Activated naive CD8-positive, alpha-beta T cell (primary cell): ENCODE results near the gene LRP5.

Experiments
- H3K27ac Mint-ChIP-seq: one replicate; pipeline ENCODE4 v1.8.0; 2021; ENCODE audit warnings: mixed read lengths
- H3K27me3 Mint-ChIP-seq: one replicate; pipeline ENCODE4 v1.8.0; 2021; ENCODE audit warnings: mixed read lengths
- H3K36me3 Mint-ChIP-seq: one replicate; pipeline ENCODE4 v1.8.0; 2021; ENCODE audit warnings: mixed read lengths
- H3K4me1 Mint-ChIP-seq: one replicate; pipeline ENCODE4 v1.8.0; 2021; ENCODE audit warnings: low read depth, mixed read lengths
- H3K4me3 Mint-ChIP-seq: one replicate; pipeline ENCODE4 v1.8.0; 2021; ENCODE audit warnings: mild to moderate bottlenecking, mixed read lengths
- H3K9me3 Mint-ChIP-seq: one replicate; pipeline ENCODE4 v1.8.0; 2021; ENCODE audit warnings: low read depth, mixed read lengths

Gene LRP5

GRCh38 chr11:68327586-68328370 is 15.4 kb downstream of the LRP5 start:
- Mint-ChIP-seq H3K27me3 (no peaks in the 10 kb centered on the region), H3K9me3 (no peaks in the 10 kb centered on the region), H3K36me3 (no peaks in the 10 kb centered on the region), H3K27ac (no peak overlapping the region), H3K4me1 (peaks cover 52% of the 10 kb centered on the region), H3K4me3 (peak overlapping the region; percentile 62)

- H3K27me3 Mint-ChIP-seq: no peaks in the 10 kb centered on the region
- peaks cover 58% of the 10 kb centered on the region for H3K4me1 Mint-ChIP-seq
- H3K9me3 Mint-ChIP-seq: no peaks in the 10 kb centered on the region
- no peak overlapping the region for H3K27ac Mint-ChIP-seq
- H3K4me3 Mint-ChIP-seq: peak overlapping the region; percentile 63
- no peaks in the 10 kb centered on the region for H3K36me3 Mint-ChIP-seq
Observed at GRCh38 chr11:68328374-68329091, 16.1 kb downstream of the LRP5 start.

- Mint-ChIP-seq H3K9me3 (no peaks in the 10 kb centered on the region), H3K4me1 (peaks cover 58% of the 10 kb centered on the region), H3K27me3 (no peaks in the 10 kb centered on the region), H3K36me3 (no peaks in the 10 kb centered on the region), H3K4me3 (no peak overlapping the region), H3K27ac (no peak overlapping the region)
Observed at GRCh38 chr11:68329536-68329935, 17.1 kb downstream of the LRP5 start.

GRCh38 chr11:68329978-68330699 is 17.7 kb downstream of the LRP5 start:
- Mint-ChIP-seq H3K27me3 (no peaks in the 10 kb centered on the region), H3K4me3 (no peak overlapping the region), H3K9me3 (no peaks in the 10 kb centered on the region), H3K36me3 (no peaks in the 10 kb centered on the region), H3K27ac (peak overlapping the region; percentile 28), H3K4me1 (peaks cover 58% of the 10 kb centered on the region)

GRCh38 chr11:68330700-68331337 is 18.4 kb downstream of the LRP5 start:
- Mint-ChIP-seq H3K9me3 (no peaks in the 10 kb centered on the region), H3K27me3 (no peaks in the 10 kb centered on the region), H3K27ac (no peak overlapping the region), H3K4me3 (peak overlapping the region; percentile 78), H3K36me3 (no peaks in the 10 kb centered on the region), H3K4me1 (peaks cover 62% of the 10 kb centered on the region)

DNA sequence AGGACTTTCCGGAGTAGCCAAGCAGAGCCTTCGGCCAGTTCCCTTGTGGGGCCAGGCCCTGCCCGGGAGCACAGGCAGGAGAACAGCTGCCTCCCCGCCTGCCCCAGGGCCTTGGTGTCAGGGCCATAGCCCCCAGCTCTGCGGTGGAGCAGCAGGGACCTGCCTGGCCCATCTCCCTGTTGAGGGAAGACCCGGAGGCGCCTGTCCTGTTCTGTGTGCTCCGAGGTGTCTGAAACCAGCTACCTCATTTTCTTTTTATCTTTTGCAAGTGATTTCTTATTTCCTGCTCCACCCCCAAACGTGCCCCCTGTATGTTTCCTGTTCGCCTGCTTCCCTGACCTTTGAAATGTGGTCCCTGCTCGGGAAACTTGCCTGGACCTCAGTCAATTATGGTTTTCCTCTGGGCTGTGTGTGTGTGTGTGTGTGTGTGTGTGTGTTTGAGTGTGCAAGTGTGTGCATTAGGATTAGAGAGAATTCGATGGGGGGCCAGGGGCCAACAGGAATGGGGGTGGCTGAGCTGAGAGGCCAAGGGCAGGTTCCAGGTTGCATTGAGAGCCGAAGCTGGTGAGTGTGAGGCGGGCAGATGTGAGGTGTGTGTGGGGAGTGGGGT is 19.1 kb downstream of the LRP5 start:
- H3K4me3 Mint-ChIP-seq: peak overlapping the region; percentile 78
- no peaks in the 10 kb centered on the region for H3K36me3 Mint-ChIP-seq
- H3K4me1 Mint-ChIP-seq: peaks cover 63% of the 10 kb centered on the region
- peak overlapping the region; percentile 88 for H3K27ac Mint-ChIP-seq
- no peaks in the 10 kb centered on the region for H3K9me3 Mint-ChIP-seq
- H3K27me3 Mint-ChIP-seq: no peaks in the 10 kb centered on the region

- Mint-ChIP-seq H3K36me3 (no peaks in the 10 kb centered on the region), H3K9me3 (no peaks in the 10 kb centered on the region), H3K4me1 (peaks cover 69% of the 10 kb centered on the region)
Observed at GRCh38 chr11:68332186-68332585, 19.8 kb downstream of the LRP5 start.

GRCh38 chr11:68333173-68333572 is 20.8 kb downstream of the LRP5 start:
- no peak overlapping the region for H3K27ac Mint-ChIP-seq
- H3K36me3 Mint-ChIP-seq: no peaks in the 10 kb centered on the region
- H3K27me3 Mint-ChIP-seq: no peaks in the 10 kb centered on the region
- no peaks in the 10 kb centered on the region for H3K9me3 Mint-ChIP-seq
- peaks cover 70% of the 10 kb centered on the region for H3K4me1 Mint-ChIP-seq
- no peak overlapping the region for H3K4me3 Mint-ChIP-seq

More at GRCh38 chr11:68332186-68332585, 19.8 kb downstream of the LRP5 start:
- Mint-ChIP-seq H3K4me3 (peak overlapping the region; percentile 35), H3K27me3 (no peaks in the 10 kb centered on the region), H3K27ac (peak overlapping the region; percentile 22)

GRCh38 chr11:68334923-68335322 is 22.5 kb downstream of the LRP5 start:
- Mint-ChIP-seq H3K27ac (no peak overlapping the region), H3K27me3 (no peaks in the 10 kb centered on the region), H3K36me3 (no peaks in the 10 kb centered on the region), H3K4me3 (no peak overlapping the region), H3K4me1 (peaks cover 62% of the 10 kb centered on the region), H3K9me3 (no peaks in the 10 kb centered on the region)

- Mint-ChIP-seq H3K4me3 (no peak overlapping the region), H3K27ac (no peak overlapping the region)
Observed at GRCh38 chr11:68335683-68336082, 23.3 kb downstream of the LRP5 start.

DNA sequence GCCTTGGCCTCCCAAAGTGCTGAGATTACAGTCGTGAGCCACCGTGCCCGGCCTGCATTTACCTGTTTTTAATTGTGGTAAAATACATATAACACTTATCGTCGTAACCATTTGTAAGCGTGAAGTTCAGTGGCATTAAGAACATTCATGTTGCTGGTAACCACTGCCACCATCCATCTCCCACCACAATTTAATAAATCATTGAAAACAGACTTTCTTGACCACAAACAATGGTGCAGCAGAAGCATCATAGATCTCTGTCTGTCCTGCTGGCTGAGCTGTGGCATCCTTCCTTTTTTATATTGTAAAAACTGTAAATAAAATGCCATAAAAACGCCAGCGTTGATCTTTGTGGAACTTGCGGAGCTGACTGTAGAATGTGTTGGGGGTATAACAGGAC is 24.3 kb downstream of the LRP5 start:
- Mint-ChIP-seq H3K27ac (no peak overlapping the region), H3K27me3 (no peaks in the 10 kb centered on the region), H3K4me1 (peaks cover 54% of the 10 kb centered on the region), H3K36me3 (no peaks in the 10 kb centered on the region), H3K4me3 (no peak overlapping the region), H3K9me3 (no peaks in the 10 kb centered on the region)

More at GRCh38 chr11:68335683-68336082, 23.3 kb downstream of the LRP5 start:
- Mint-ChIP-seq H3K4me1 (peaks cover 60% of the 10 kb centered on the region), H3K27me3 (no peaks in the 10 kb centered on the region), H3K9me3 (no peaks in the 10 kb centered on the region), H3K36me3 (no peaks in the 10 kb centered on the region)

GRCh38 chr11:68337399-68337835 is 25.0 kb downstream of the LRP5 start:
- H3K27me3 Mint-ChIP-seq: no peaks in the 10 kb centered on the region
- H3K4me3 Mint-ChIP-seq: no peak overlapping the region
- H3K4me1 Mint-ChIP-seq: peaks cover 49% of the 10 kb centered on the region
- peak overlapping the region; percentile 22 for H3K27ac Mint-ChIP-seq
- no peaks in the 10 kb centered on the region for H3K9me3 Mint-ChIP-seq
- no peaks in the 10 kb centered on the region for H3K36me3 Mint-ChIP-seq

DNA sequence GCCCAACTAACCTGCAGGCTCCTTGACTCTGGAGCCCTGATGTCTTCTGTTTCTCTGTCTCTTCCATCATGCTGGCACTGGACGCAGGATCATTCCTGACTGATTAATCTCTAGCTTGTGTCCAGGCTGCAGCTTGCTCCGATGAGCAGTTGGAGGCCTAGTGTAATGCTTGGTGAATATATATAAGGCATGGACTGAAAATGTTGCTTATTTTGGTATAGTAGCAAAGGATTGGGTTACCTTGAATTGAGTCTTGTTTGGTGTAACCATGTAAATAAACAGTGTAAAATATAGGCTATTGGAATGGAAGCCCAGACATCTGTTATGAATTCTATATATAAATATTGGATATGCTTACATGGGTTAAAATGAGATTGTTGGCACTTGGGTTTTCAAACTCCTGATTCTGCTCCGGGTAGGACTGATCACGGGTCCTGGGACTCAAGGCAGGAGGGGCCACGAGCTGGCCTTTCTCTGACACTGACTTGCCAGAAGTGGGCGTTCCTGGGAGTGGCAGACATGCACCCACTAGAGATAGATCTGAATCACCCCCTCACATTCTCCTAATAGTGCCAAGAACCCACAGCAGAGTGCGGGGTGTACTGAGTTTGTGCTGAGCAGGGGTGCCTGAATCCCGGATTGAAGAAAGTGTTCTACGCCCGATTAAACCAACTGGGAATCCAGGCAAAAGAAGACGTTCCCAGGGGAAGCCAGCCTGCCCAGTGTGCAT is 25.8 kb downstream of the LRP5 start:
- Mint-ChIP-seq H3K9me3 (no peaks in the 10 kb centered on the region), H3K4me3 (no peak overlapping the region), H3K27me3 (no peaks in the 10 kb centered on the region), H3K4me1 (peaks cover 41% of the 10 kb centered on the region), H3K36me3 (no peaks in the 10 kb centered on the region), H3K27ac (no peak overlapping the region)
